ENCODE results near the gene GP1BA. TPM values are rescaled to one million over a fixed set of nuclear protein-coding genes. Genes with fewer than 3 reads are reported as not detected.
A peak's percentile ranks its signal among the peaks of the same experiment; 100 is the strongest.

The GP1BA gene
- polyA plus RNA-seq = 1 to 10 TPM in 1 of 3 donors, under 1 TPM in 1, not detected in 1; 0.38 to 1.3 TPM

DNA sequence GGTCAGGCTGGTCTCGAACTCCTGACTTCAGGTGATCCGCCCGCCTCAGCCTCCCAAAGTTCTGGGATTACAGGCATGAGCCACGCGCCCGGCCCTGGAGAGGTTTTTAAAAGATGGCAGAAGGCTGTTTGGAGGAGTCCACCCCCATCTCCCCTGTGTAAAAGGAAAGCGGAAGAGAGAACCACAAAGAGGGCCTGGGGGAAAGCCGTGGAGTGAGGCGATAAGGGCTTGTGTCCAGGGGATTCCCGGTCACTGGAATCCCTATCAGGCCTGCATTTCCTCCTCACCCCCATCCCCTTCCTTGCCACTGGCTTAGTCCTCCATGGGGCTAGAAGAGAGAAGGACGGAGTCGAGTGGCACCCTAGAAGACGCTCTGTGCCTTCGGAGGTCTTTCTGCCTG lies at the start of gene GP1BA:
TSS of gene GP1BA (plus strand) at position 315 of the 400 bp plus-strand sequence. CDS start 328 bp downstream, outside the sequence.
- Mint-ChIP-seq H3K4me1 (peaks cover 32 to 33% of the 10 kb centered on the region in 2 donors), H3K9me3 (no peaks in the 10 kb centered on the region), H3K4me3 (no peak within 1 kb of the TSS), H3K27me3 (ENCODE audit: low read depth in 3 of 3) (peaks cover 5 to 12% (median 10%) of the 10 kb centered on the region in 3 donors), H3K36me3 (peaks cover 0 to 16% (median 16%) of the 10 kb centered on the region in 3 donors), H3K27ac (peak within 1 kb of the TSS in 4 of 6 donors; percentile 7 to 63 (median 22))
- DNase-seq = no peak

DNA sequence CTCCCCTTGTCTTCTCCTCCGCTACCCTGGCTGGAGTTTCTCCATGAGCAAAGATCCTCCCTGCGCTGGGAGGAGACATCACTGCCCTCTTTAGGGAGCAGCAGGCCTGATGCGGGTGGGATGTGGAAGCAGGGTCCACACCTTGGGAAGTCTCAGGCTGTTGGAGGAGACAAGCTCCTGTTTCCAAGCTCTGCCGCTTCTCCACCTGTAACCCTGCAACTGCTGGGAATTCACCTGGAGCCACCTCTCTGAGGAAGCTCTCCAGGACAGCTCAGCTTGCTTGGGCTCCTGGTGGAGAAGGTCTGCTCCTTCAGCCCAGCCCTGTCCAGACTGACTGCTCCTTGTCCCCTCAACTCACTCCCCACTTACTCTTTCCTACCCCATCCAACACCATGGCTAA lies 47.6 kb upstream of the GP1BA start:
- peaks cover 4 to 35% (median 8%) of the 10 kb centered on the region in 3 donors for H3K36me3 Mint-ChIP-seq
- peaks cover 0 to 2% (median 0%) of the 10 kb centered on the region in 3 donors for H3K27me3 Mint-ChIP-seq (ENCODE audit: low read depth in 3 of 3)
- no peak overlapping the region for H3K4me3 Mint-ChIP-seq
- no peaks in the 10 kb centered on the region for H3K9me3 Mint-ChIP-seq
- H3K4me1 Mint-ChIP-seq = no peaks in the 10 kb centered on the region
- DNase-seq = no peak
- no peak overlapping the region for H3K27ac Mint-ChIP-seq

DNA sequence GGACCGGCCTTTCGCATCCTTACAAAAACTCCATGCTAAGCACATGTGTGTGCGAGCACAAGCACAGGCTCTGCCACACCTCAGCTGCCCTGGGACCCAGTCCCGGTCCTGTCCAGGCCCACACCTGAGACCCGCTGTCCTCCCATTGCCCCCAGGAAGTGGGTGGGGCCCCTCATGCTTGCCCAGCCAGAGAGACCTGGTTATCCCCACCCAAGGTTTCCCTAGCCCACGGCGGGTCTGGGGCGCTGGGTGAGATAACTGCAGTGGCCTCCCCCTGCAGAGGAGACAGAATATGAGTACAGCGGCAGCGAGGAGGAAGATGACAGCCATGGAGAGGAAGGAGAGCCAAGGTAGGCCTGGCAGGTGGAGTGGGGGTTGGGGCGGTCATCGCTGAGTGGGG lies 45.2 kb upstream of the GP1BA start:
- no peak overlapping the region for H3K27ac Mint-ChIP-seq

DNA sequence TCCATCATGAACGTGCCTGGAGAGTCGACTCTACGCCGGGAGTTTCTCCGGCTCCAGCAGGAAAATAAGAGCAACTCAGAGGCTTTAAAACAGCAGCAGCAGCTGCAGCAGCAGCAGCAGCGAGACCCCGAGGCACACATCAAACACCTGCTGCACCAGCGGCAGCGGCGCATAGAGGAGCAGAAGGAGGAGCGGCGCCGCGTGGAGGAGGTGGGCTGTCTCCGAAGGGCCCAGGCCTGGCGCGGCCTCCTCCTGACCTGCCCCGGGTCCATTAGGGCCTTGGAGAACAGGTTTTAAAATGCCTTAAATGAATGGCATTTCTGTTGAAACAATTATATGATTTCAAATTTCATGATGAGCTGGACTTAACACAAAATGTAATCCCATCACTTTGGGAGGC lies 44.5 kb upstream of the GP1BA start:
- Mint-ChIP-seq H3K4me1 (no peaks in the 10 kb centered on the region), H3K27ac (no peak overlapping the region), H3K27me3 (ENCODE audit: low read depth in 3 of 3) (peaks cover 0 to 2% (median 0%) of the 10 kb centered on the region in 3 donors), H3K4me3 (no peak overlapping the region), H3K9me3 (no peaks in the 10 kb centered on the region), H3K36me3 (peaks cover 8 to 31% (median 9%) of the 10 kb centered on the region in 3 donors)
- no peak for DNase-seq

More for the DNA sequence above, 45.2 kb upstream of the GP1BA start:
- Mint-ChIP-seq H3K4me3 (no peak overlapping the region), H3K36me3 (peaks cover 8 to 35% (median 9%) of the 10 kb centered on the region in 3 donors), H3K27me3 (ENCODE audit: low read depth in 3 of 3) (peaks cover 0 to 2% (median 0%) of the 10 kb centered on the region in 3 donors), H3K9me3 (no peaks in the 10 kb centered on the region), H3K4me1 (no peaks in the 10 kb centered on the region)
- DNase-seq = no peak

DNA sequence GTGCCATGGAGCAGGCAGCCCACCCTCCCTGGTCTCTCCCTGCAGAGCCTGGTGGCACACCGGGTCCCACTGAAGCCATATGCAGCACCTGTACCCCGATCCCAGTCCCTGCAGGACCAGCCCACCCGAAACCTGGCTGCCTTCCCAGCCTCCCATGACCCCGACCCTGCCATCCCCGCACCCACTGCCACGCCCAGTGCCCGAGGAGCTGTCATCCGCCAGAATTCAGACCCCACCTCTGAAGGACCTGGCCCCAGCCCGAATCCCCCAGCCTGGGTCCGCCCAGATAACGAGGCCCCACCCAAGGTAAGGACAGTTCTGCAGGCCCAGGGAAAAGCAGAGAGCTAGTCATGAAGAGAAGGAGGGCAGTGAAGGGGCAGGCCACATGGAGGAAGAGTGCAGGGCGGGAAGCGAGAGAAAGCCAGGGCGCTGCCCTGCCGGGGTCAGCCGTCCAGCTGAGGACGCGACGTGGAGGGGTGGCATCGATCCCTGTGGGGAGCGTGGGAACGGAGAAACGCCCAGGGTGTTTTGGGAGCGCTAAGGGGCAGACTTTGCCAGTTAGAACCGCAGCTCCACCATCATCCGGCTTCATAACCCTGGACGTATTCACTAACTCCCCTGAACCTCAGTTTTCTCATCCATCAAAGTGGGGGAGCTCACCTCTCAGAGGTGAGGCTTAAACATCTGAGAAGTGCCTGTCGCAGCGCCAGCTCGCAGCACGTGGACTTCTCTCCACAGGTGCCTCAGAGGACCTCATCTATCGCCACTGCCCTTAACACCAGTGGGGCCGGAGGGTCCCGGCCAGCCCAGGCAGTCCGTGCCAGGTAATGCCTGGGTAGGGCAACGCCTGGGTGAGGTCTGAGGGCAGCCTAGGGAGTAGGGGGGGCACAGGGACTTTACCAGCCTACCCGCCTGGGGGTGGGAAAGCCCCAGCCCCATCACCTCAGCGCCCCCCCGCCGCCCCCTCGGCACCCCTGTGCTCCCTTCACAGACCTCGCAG lies 40.4 kb upstream of the GP1BA start:
- H3K27me3 Mint-ChIP-seq (ENCODE audit: low read depth in 3 of 3) = peaks cover 0 to 2% (median 0%) of the 10 kb centered on the region in 3 donors
- H3K4me1 Mint-ChIP-seq = no peaks in the 10 kb centered on the region
- peaks cover 8 to 16% (median 13%) of the 10 kb centered on the region in 3 donors for H3K36me3 Mint-ChIP-seq
- H3K9me3 Mint-ChIP-seq = no peaks in the 10 kb centered on the region
- no peak overlapping the region for H3K27ac Mint-ChIP-seq
- no peak for DNase-seq
- no peak overlapping the region for H3K4me3 Mint-ChIP-seq

DNA sequence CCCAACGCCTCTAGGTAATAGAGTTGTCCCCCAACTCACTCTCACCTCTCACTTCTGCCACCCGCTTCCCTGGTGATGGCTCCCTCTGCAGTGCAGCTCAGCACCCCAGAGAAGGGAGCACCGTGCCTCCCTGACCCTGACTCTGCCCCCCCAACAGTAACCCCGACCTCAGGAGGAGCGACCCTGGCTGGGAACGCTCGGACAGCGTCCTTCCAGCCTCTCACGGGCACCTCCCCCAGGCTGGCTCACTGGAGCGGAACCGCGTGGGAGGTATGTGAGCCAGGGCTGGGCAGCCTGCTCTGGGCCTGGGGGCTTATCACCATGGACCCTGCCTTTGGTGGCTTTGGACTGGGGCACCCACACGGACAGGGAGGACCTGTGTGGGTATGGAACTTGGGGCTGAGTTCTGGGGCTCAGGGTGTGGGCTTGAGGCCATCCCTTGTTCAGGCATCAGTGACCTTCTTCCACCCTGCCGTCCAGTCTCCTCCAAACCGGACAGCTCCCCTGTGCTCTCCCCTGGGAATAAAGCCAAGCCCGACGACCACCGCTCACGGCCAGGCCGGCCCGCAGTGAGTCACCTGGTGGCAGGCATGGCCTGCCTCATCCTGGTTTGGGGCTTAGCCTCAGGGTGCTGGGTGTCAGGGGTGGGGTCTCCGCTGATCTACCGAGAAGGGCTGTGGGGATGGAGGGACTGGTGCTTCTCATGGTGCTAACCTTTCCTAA lies 39.4 kb upstream of the GP1BA start:
- Mint-ChIP-seq H3K27ac (no peak overlapping the region), H3K27me3 (ENCODE audit: low read depth in 3 of 3) (peaks cover 0 to 3% (median 2%) of the 10 kb centered on the region in 3 donors), H3K4me1 (no peaks in the 10 kb centered on the region), H3K9me3 (no peaks in the 10 kb centered on the region), H3K4me3 (no peak overlapping the region), H3K36me3 (peaks cover 5 to 16% (median 10%) of the 10 kb centered on the region in 3 donors)
- DNase-seq = no peak

DNA sequence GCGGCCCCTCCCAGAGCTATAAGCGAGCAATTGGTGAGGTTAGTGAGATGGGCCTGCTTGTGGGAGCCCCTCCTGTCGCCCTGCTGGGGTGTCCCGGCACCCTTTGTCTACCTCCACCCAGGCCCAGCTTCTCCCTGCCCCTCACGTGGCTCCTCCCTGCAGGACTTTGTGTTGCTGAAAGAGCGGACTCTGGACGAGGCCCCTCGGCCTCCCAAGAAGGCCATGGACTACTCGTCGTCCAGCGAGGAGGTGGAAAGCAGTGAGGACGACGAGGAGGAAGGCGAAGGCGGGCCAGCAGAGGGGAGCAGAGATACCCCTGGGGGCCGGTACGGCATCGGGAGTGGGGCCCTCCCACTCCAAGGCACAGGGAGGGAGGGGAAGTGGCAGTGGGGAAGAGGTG lies 38.8 kb upstream of the GP1BA start:
- Mint-ChIP-seq H3K27ac (no peak overlapping the region), H3K4me3 (no peak overlapping the region), H3K36me3 (peaks cover 5 to 16% (median 10%) of the 10 kb centered on the region in 3 donors), H3K9me3 (no peaks in the 10 kb centered on the region), H3K4me1 (peaks cover 0 to 3% of the 10 kb centered on the region in 2 donors), H3K27me3 (ENCODE audit: low read depth in 3 of 3) (peaks cover 0 to 3% (median 3%) of the 10 kb centered on the region in 3 donors)
- no peak for DNase-seq

DNA sequence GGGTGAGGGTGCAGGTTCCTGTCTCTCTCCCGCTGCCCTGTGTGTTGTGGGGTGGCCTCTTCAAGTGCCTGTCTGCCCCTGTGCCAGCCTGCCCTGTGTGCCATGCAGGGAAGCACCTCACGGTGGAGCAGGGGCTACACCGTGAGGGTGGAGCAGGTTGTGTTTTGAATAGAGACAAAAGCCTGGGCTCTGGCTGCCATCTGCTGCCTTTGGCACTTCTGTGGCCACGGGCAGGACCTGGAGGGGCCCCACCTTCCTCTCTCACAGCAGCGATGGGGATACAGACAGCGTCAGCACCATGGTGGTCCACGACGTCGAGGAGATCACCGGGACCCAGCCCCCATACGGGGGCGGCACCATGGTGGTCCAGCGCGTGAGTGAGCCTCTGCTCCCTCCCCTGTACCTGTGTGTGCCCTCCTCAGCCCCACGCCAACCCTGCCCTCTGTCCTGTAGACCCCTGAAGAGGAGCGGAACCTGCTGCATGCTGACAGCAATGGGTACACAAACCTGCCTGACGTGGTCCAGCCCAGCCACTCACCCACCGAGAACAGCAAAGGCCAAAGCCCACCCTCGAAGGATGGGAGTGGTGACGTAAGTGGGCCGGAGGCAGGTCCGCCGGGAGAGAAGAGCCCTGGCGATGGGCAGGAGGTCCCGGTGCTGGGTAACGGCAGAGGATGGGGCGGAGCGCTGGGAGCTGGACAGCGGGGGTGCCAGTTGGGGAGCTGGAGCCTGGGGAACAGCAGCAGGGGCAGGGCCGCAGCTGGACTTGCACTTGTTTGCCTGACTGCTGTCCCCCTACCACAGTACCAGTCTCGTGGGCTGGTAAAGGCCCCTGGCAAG lies 38.1 kb upstream of the GP1BA start:
- no peak for DNase-seq
- peaks cover 4 to 16% (median 10%) of the 10 kb centered on the region in 3 donors for H3K36me3 Mint-ChIP-seq
- peaks cover 0 to 3% (median 3%) of the 10 kb centered on the region in 3 donors for H3K27me3 Mint-ChIP-seq (ENCODE audit: low read depth in 3 of 3)
- H3K4me3 Mint-ChIP-seq = no peak overlapping the region
- peaks cover 0 to 7% of the 10 kb centered on the region in 2 donors for H3K4me1 Mint-ChIP-seq
- no peaks in the 10 kb centered on the region for H3K9me3 Mint-ChIP-seq
- no peak overlapping the region for H3K27ac Mint-ChIP-seq

DNA sequence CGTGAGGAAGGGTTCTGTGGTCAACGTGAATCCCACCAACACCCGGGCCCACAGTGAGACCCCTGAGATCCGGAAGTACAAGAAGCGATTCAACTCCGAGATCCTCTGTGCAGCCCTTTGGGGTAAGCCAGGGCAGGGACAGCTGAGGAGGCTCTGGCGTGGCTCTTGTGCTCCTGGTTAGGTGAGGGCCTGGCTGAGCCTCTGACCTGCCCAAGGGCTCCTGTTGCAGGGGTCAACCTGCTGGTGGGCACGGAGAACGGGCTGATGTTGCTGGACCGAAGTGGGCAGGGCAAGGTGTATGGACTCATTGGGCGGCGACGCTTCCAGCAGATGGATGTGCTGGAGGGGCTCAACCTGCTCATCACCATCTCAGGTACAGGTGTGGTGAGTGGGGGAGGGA lies 37.0 kb upstream of the GP1BA start:
- Mint-ChIP-seq H3K36me3 (peaks cover 0 to 12% (median 5%) of the 10 kb centered on the region in 3 donors), H3K27ac (no peak overlapping the region), H3K27me3 (ENCODE audit: low read depth in 3 of 3) (peaks cover 5 to 11% (median 6%) of the 10 kb centered on the region in 3 donors), H3K4me1 (peaks cover 7 to 15% of the 10 kb centered on the region in 2 donors), H3K4me3 (no peak overlapping the region), H3K9me3 (no peaks in the 10 kb centered on the region)
- DNase-seq = no peak

DNA sequence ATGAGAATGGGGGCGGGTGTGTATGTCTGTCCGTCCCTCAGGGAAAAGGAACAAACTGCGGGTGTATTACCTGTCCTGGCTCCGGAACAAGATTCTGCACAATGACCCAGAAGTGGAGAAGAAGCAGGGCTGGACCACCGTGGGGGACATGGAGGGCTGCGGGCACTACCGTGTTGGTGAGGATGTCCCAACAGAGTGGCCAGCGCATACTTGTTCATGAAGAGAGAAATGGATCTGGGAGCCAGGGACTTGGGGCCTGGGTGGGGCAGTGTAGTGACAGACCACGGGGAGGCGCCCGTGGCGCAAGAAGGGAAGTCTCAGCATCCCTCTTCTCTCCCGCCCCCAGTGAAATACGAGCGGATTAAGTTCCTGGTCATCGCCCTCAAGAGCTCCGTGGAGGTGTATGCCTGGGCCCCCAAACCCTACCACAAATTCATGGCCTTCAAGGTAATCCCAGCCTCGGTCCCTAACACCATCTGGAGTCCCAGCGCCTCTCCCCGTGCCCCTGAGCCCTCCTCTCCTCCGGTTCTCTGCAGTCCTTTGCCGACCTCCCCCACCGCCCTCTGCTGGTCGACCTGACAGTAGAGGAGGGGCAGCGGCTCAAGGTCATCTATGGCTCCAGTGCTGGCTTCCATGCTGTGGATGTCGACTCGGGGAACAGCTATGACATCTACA lies 36.3 kb upstream of the GP1BA start:
- H3K4me3 Mint-ChIP-seq = no peak overlapping the region
- peaks cover 0 to 8% (median 5%) of the 10 kb centered on the region in 3 donors for H3K36me3 Mint-ChIP-seq
- H3K27ac Mint-ChIP-seq = peak overlapping the region in 2 of 6 donors; percentile 45 to 46

DNA sequence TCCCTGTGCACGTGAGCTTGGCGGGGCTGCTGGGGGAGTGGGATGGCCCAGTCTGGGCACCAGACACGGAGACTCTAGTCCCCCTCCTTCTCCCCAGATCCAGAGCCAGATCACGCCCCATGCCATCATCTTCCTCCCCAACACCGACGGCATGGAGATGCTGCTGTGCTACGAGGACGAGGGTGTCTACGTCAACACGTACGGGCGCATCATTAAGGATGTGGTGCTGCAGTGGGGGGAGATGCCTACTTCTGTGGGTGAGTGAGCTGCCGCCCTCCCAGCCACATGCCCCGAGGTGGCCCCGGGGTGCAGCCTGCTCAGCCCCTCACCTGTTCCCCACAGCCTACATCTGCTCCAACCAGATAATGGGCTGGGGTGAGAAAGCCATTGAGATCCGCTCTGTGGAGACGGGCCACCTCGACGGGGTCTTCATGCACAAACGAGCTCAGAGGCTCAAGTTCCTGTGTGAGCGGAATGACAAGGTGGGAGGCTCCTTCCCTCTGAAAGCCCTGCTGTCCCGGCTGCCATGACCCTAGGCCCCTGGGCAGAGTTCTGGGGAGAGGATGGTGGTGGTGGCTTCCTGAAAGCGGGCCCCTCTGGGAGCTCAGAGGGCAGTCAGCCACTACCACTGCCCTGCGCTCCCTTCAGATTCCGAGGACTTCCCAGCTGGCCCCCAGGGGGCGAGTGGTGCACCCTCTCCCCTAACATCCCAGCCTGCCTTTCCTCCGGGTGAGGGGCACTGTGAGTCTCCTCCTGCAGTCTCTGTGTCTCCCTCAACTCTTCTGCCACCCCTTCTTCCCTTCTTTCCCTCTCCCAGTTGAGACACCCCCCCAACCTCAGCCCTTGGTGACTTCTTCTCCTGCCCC lies 35.5 kb upstream of the GP1BA start:
- peaks cover 11 to 20% (median 14%) of the 10 kb centered on the region in 3 donors for H3K27me3 Mint-ChIP-seq (ENCODE audit: low read depth in 3 of 3)
- H3K4me1 Mint-ChIP-seq = peaks cover 17 to 25% of the 10 kb centered on the region in 2 donors
- H3K27ac Mint-ChIP-seq = peak overlapping the region in 1 of 6 donors; percentile 9
- no peaks in the 10 kb centered on the region for H3K9me3 Mint-ChIP-seq
- no peak for DNase-seq
- H3K4me3 Mint-ChIP-seq = no peak overlapping the region
- H3K36me3 Mint-ChIP-seq = peaks cover 0 to 7% (median 5%) of the 10 kb centered on the region in 3 donors

More for the DNA sequence above, 36.3 kb upstream of the GP1BA start:
- peaks cover 8 to 13% (median 10%) of the 10 kb centered on the region in 3 donors for H3K27me3 Mint-ChIP-seq (ENCODE audit: low read depth in 3 of 3)
- H3K4me1 Mint-ChIP-seq = peaks cover 11 to 18% of the 10 kb centered on the region in 2 donors
- H3K9me3 Mint-ChIP-seq = no peaks in the 10 kb centered on the region
- DNase-seq = no peak
